ENCODE measurements around the gene MCC. TPM values are rescaled to one million over a fixed set of nuclear protein-coding genes. Genes with fewer than 3 reads are reported as not detected.

Gene MCC
- total and polyA plus RNA-seq, 2 experiments from 2014 or later: 8.3 to 31.5 TPM

GRCh38 chr5:113218200-113218599, 270.1 kb downstream of the MCC start:
- no peaks in the 10 kb centered on the region for H3K27me3 ChIP-seq
- H3K4me1 ChIP-seq (ENCODE audit: insufficient read depth): peaks cover 21% of the 10 kb centered on the region
- peak overlapping the region; percentile 52 for H3K4me2 ChIP-seq
- no peak for TF ChIP-seq CTCF (IDR thresholded peaks at IDR 0.05; ENCODE audit: poor library complexity)
- TF ChIP-seq EZH2phosphoT487 (IDR thresholded peaks at IDR 0.05; ENCODE audit: low read depth, severe bottlenecking, unreplicated experiment): no peak
- TF ChIP-seq EZH2 (IDR thresholded peaks at IDR 0.05; ENCODE audit: borderline replicate concordance): no peak
- H3K9me2 ChIP-seq (replicated peaks; ENCODE audit: insufficient read depth): no peaks in the 10 kb centered on the region
- no peaks in the 10 kb centered on the region for H3K36me3 ChIP-seq (replicated peaks; ENCODE audit: insufficient read depth, low read depth)
- no peak overlapping the region for H3K27ac ChIP-seq
- H3K9me3 ChIP-seq (ENCODE audit: low read depth): no peaks in the 10 kb centered on the region
- H3K79me2 ChIP-seq: peaks cover 48% of the 10 kb centered on the region
- no peaks in the 10 kb centered on the region for H4K20me1 ChIP-seq (ENCODE audit: insufficient read depth, poor library complexity, severe bottlenecking)
- WGBS (ENCODE audit: low lambda C conversion rate, missing lambda C conversion rate): 44% methylated on average over 7 of the region's 8 CpGs
- no peak overlapping the region for H3K4me3 ChIP-seq
- H2AFZ ChIP-seq: no peak overlapping the region
- peak; percentile 20 for DNase-seq (ENCODE audit: low spot score)

GRCh38 chr5:113217619-113218184, 270.6 kb downstream of the MCC start:
- 42% methylated on average over 9 of the region's 9 CpGs for WGBS (ENCODE audit: low lambda C conversion rate, missing lambda C conversion rate)
- H3K36me3 ChIP-seq (replicated peaks; ENCODE audit: insufficient read depth, low read depth): no peaks in the 10 kb centered on the region
- H3K4me2 ChIP-seq: peak overlapping the region; percentile 52

GRCh38 chr5:113216545-113216944, 271.7 kb downstream of the MCC start:
- Histone ChIP-seq H3K4me3 (no peak overlapping the region), H3K9me2 (replicated peaks; ENCODE audit: insufficient read depth) (no peaks in the 10 kb centered on the region), H3K27ac (no peak overlapping the region), H3K4me1 (ENCODE audit: insufficient read depth) (peaks cover 37% of the 10 kb centered on the region), H3K9me3 (ENCODE audit: low read depth) (no peaks in the 10 kb centered on the region), H4K20me1 (ENCODE audit: insufficient read depth, poor library complexity, severe bottlenecking) (no peaks in the 10 kb centered on the region), H3K4me2 (no peak overlapping the region), H3K79me2 (peaks cover 39% of the 10 kb centered on the region), H3K27me3 (no peaks in the 10 kb centered on the region), H2AFZ (no peak overlapping the region), H3K36me3 (replicated peaks; ENCODE audit: insufficient read depth, low read depth) (no peaks in the 10 kb centered on the region)
- DNase-seq (ENCODE audit: low spot score): no peak
- 96% methylated on average over 3 of the region's 3 CpGs for WGBS (ENCODE audit: low lambda C conversion rate, missing lambda C conversion rate)
- no peak for TF ChIP-seq EZH2phosphoT487 (IDR thresholded peaks at IDR 0.05; ENCODE audit: low read depth, severe bottlenecking, unreplicated experiment)
- TF ChIP-seq EZH2 (IDR thresholded peaks at IDR 0.05; ENCODE audit: borderline replicate concordance): no peak
- TF ChIP-seq CTCF (IDR thresholded peaks at IDR 0.05; ENCODE audit: poor library complexity): no peak

More at GRCh38 chr5:113217619-113218184, 270.6 kb downstream of the MCC start:
- Histone ChIP-seq H4K20me1 (ENCODE audit: insufficient read depth, poor library complexity, severe bottlenecking) (no peaks in the 10 kb centered on the region), H3K79me2 (peaks cover 48% of the 10 kb centered on the region), H3K27ac (no peak overlapping the region), H3K9me3 (ENCODE audit: low read depth) (no peaks in the 10 kb centered on the region), H3K4me1 (ENCODE audit: insufficient read depth) (peaks cover 26% of the 10 kb centered on the region), H3K4me3 (no peak overlapping the region), H2AFZ (no peak overlapping the region), H3K27me3 (no peaks in the 10 kb centered on the region), H3K9me2 (replicated peaks; ENCODE audit: insufficient read depth) (no peaks in the 10 kb centered on the region)
- no peak for DNase-seq (ENCODE audit: low spot score)
- TF ChIP-seq EZH2 (IDR thresholded peaks at IDR 0.05; ENCODE audit: borderline replicate concordance) (no peak), CTCF (IDR thresholded peaks at IDR 0.05; ENCODE audit: poor library complexity) (no peak), EZH2phosphoT487 (IDR thresholded peaks at IDR 0.05; ENCODE audit: low read depth, severe bottlenecking, unreplicated experiment) (no peak)

Measured in hepatocyte (in vitro differentiated cells).